Sigmoid colon (tissue), 7 donors: ENCODE data around the gene USO1. TPM values are rescaled to one million over a fixed set of nuclear protein-coding genes. Genes with fewer than 3 reads are reported as not detected.
A peak's percentile ranks its signal among the peaks of the same experiment; 100 is the strongest.

Experiments used
- DNase-seq: peaks from one replicate; pipeline ENCODE4 v3.0.0-alpha.2; 2019
- H3K27ac ChIP-seq, 4 donors: fragments of 200-600 bp; sonication (generic); one replicate each; pipeline ENCODE4 v1.5.1; 2016 to 2019; ENCODE audit warnings: mild to moderate bottlenecking in 1 of 4
- H3K27me3 ChIP-seq, 3 donors: fragments of 200-600 bp; sonication (generic); one replicate each; pipeline ENCODE4 v1.5.1; 2019; ENCODE audit warnings: mild to moderate bottlenecking in 1 of 3
- H3K36me3 ChIP-seq, 4 donors: fragments of 200-600 bp; sonication (generic); one replicate each; pipeline ENCODE4 v1.5.1; 2016 to 2019
- H3K4me1 ChIP-seq, 4 donors: fragments of 200-600 bp; sonication (generic); one replicate each; pipeline ENCODE4 v1.5.1; 2017 to 2019
- H3K4me3 ChIP-seq, 4 donors: fragments of 200-600 bp; sonication (generic); one replicate each; pipeline ENCODE4 v1.5.1; 2017 to 2019; ENCODE audit warnings: mild to moderate bottlenecking in 2 of 4, moderate library complexity in 1 of 4
- H3K9me3 ChIP-seq, 4 donors: fragments of 200-600 bp in 3 of 4; sonication (generic) in 3 of 4; one replicate each; pipeline versions ENCODE4 v1.5.1 to v1.6.1; 2013 to 2019
- CTCF ChIP-seq, 4 experiments: fragments of 450-650 bp in 3 of 4; fragments of 200-600 bp in 1 of 4; IDR thresholded peaks; one replicate each; pipeline ENCODE4 v1.5.1; 2016 to 2019; ENCODE audit warnings: antibody characterized with exemption in 4 of 4, mild to moderate bottlenecking in 3 of 4, moderate library complexity in 2 of 4
- EP300 ChIP-seq, 4 donors: sonication (generic); formaldehyde crosslinking; IDR thresholded peaks; one replicate each; pipeline ENCODE4 v1.6.1; 2017; ENCODE audit warnings: antibody characterized with exemption in 4 of 4
- POLR2A ChIP-seq, 2 donors: fragments of 450-650 bp; IDR thresholded peaks; one replicate each; pipeline ENCODE4 v1.6.1; 2016; ENCODE audit warnings: antibody characterized with exemption in 2 of 2, mild to moderate bottlenecking in 2 of 2, moderate library complexity in 2 of 2
- POLR2AphosphoS5 ChIP-seq, 4 donors: sonication (generic); formaldehyde crosslinking; IDR thresholded peaks; one replicate each; pipeline ENCODE4 v1.6.1; 2017; ENCODE audit warnings: antibody characterized with exemption in 4 of 4
- WGBS, 2 donors: extraction: QIAGEN DNeasy Blood & Tissue Kit; methylation state at CpG; one replicate each; pipeline ENCODE4 v1.1.7; 2013; 5-methylcytosine and 5-hydroxymethylcytosine counted together
- intact Hi-C: fragments of 100-400 bp; cut with DNase I; formaldehyde crosslinking; loops from one replicate; pipeline ENCODE4 v1.15.1; 2023
- polyA plus RNA-seq, 3 donors: library from polyadenylated mRNA; stranded (reverse); fragments of 200-250 nt; gene quantifications; one replicate each; pipeline ENCODE4 v1.2.3, GENCODE V29; 2013
- total RNA-seq, 4 donors: library from RNA; depleted of rRNA; stranded (reverse); fragments of >200 nt; gene quantifications; one replicate each; pipeline ENCODE4 v1.1.0, GENCODE V29; 2016
- donor health status: healthy with polysubstance abuse.
- donor health status: Bipolar disorder and iron deficiency.
- donor health status: healthy.

Gene USO1
- total RNA-seq (10 to 100 TPM; 66.5 to 99.4 (median 77.6) TPM), polyA plus RNA-seq (10 to 100 TPM; 21.0 to 30.6 (median 21.6) TPM)

GRCh38 chr4:75724066-75724866 lies at the start of gene USO1:
Gene USO1, plus strand, starts transcription at chr4:75724577. Its CDS starts 243 bp downstream, at chr4:75724820.
- Histone ChIP-seq H3K4me1 (peaks cover 0 to 56% (median 45%) of the 10 kb centered on the region in 4 donors), H3K27ac (peak within 1 kb of the TSS; percentile 96 to 99 (median 98)), H3K36me3 (no peaks in the 10 kb centered on the region), H3K9me3 (no peaks in the 10 kb centered on the region), H3K4me3 (peak within 1 kb of the TSS; percentile 74 to 94 (median 87)), H3K27me3 (no peaks in the 10 kb centered on the region)
- intact Hi-C loops, result loop anchor here (1.0 to 5.0 kb wide), 2 partner anchors 52 to 212 kb away; partner anchors contain the start of genes RCHY1 and THAP6
- 0% methylated on average over 48 of the region's 48 CpGs for WGBS, 2 donors
- peak; percentile 99 for DNase-seq
- TF ChIP-seq CTCF (IDR thresholded peaks at IDR 0.05) (peak; percentile 61 to 80 (median 66)), POLR2AphosphoS5 (IDR thresholded peaks at IDR 0.05) (peak; percentile 98 to 99 (median 99)), EP300 (IDR thresholded peaks at IDR 0.05) (no peak), POLR2A (IDR thresholded peaks at IDR 0.05) (peak; percentile 95 to 98)

GRCh38 chr4:75675004-75675531 lies 49.3 kb upstream of the USO1 start:
- TF ChIP-seq POLR2A (IDR thresholded peaks at IDR 0.05) (no peak), EP300 (IDR thresholded peaks at IDR 0.05) (no peak), CTCF (IDR thresholded peaks at IDR 0.05) (no peak), POLR2AphosphoS5 (IDR thresholded peaks at IDR 0.05) (no peak)
- Histone ChIP-seq H3K4me3 (no peak overlapping the region), H3K9me3 (no peaks in the 10 kb centered on the region), H3K27ac (no peak overlapping the region), H3K27me3 (no peaks in the 10 kb centered on the region), H3K36me3 (no peaks in the 10 kb centered on the region), H3K4me1 (peaks cover 0 to 23% (median 21%) of the 10 kb centered on the region in 4 donors)
- WGBS, 2 donors, result 39 to 74% methylated on average over 11 of the region's 11 CpGs
- no peak for DNase-seq
- intact Hi-C loops, result no loop called here

GRCh38 chr4:75678473-75678872 lies 45.9 kb upstream of the USO1 start:
- no peak for TF ChIP-seq POLR2A (IDR thresholded peaks at IDR 0.05)
- no peak for TF ChIP-seq EP300 (IDR thresholded peaks at IDR 0.05)
- TF ChIP-seq POLR2AphosphoS5 (IDR thresholded peaks at IDR 0.05), result no peak
- TF ChIP-seq CTCF (IDR thresholded peaks at IDR 0.05), result no peak
- H3K4me3 ChIP-seq, result no peak overlapping the region
- no peaks in the 10 kb centered on the region for H3K9me3 ChIP-seq
- no peak for DNase-seq
- no peak overlapping the region for H3K27ac ChIP-seq
- H3K36me3 ChIP-seq, result no peaks in the 10 kb centered on the region
- intact Hi-C loops, result no loop called here
- no peaks in the 10 kb centered on the region for H3K27me3 ChIP-seq
- H3K4me1 ChIP-seq, result peaks cover 0 to 7% (median 6%) of the 10 kb centered on the region in 4 donors

- Histone ChIP-seq H3K4me1 (peaks cover 0 to 4% (median 4%) of the 10 kb centered on the region in 4 donors), H3K36me3 (no peaks in the 10 kb centered on the region), H3K27me3 (no peaks in the 10 kb centered on the region), H3K27ac (no peak overlapping the region), H3K9me3 (no peaks in the 10 kb centered on the region), H3K4me3 (no peak overlapping the region)
- intact Hi-C loops, result no loop called here
- TF ChIP-seq CTCF (IDR thresholded peaks at IDR 0.05) (no peak), POLR2A (IDR thresholded peaks at IDR 0.05) (no peak), POLR2AphosphoS5 (IDR thresholded peaks at IDR 0.05) (no peak), EP300 (IDR thresholded peaks at IDR 0.05) (no peak)
- DNase-seq, result no peak
Measured at GRCh38 chr4:75678965-75679364, 45.4 kb upstream of the USO1 start.
